ENCODE results near the gene SKAP1.

The SKAP1 gene

GRCh38 chr17:48262982-48263730, 166.9 kb downstream of the SKAP1 start:
- no peaks in the 10 kb centered on the region for H3K9me3 ChIP-seq (ENCODE audit: low read depth, low read length)
- H3K4me3 ChIP-seq = no peak overlapping the region
- H3K27ac ChIP-seq = no peak overlapping the region
- H3K36me3 ChIP-seq (ENCODE audit: insufficient read depth, low read length) = no peaks in the 10 kb centered on the region
- no peak overlapping the region for H3K9ac ChIP-seq (ENCODE audit: insufficient read length)
- no peak for DNase-seq (ENCODE audit: low read depth, low spot score)
- TF ChIP-seq FOXP2 (optimal IDR thresholded peaks at IDR 0.05; ENCODE audit: control extremely low read depth, extremely low read length, insufficient read depth) = no peak
- no peak for TF ChIP-seq EZH2 (IDR thresholded peaks at IDR 0.05)
- no peak for TF ChIP-seq POLR2AphosphoS5 (IDR thresholded peaks at IDR 0.05; ENCODE audit: borderline replicate concordance, low read depth, low read length)

- no peak for DNase-seq (ENCODE audit: low read depth, low spot score)
- H3K9ac ChIP-seq (ENCODE audit: insufficient read length) = no peak overlapping the region
- no peak overlapping the region for H3K4me3 ChIP-seq
- no peak for TF ChIP-seq FOXP2 (optimal IDR thresholded peaks at IDR 0.05; ENCODE audit: control extremely low read depth, extremely low read length, insufficient read depth)
- no peaks in the 10 kb centered on the region for H3K9me3 ChIP-seq (ENCODE audit: low read depth, low read length)
- H3K27ac ChIP-seq = no peak overlapping the region
- H3K36me3 ChIP-seq (ENCODE audit: insufficient read depth, low read length) = no peaks in the 10 kb centered on the region
Observed at GRCh38 chr17:48261297-48261880, 168.6 kb downstream of the SKAP1 start.

- Histone ChIP-seq H3K4me3 (no peak overlapping the region), H3K9me3 (ENCODE audit: low read depth, low read length) (no peaks in the 10 kb centered on the region), H3K9ac (ENCODE audit: insufficient read length) (no peak overlapping the region), H3K36me3 (ENCODE audit: insufficient read depth, low read length) (no peaks in the 10 kb centered on the region), H3K27ac (no peak overlapping the region)
- TF ChIP-seq FOXP2 (optimal IDR thresholded peaks at IDR 0.05; ENCODE audit: control extremely low read depth, extremely low read length, insufficient read depth) = no peak
- no peak for TF ChIP-seq POLR2AphosphoS5 (IDR thresholded peaks at IDR 0.05; ENCODE audit: borderline replicate concordance, low read depth, low read length)
- no peak for TF ChIP-seq EZH2 (IDR thresholded peaks at IDR 0.05)
- no peak for DNase-seq (ENCODE audit: low read depth, low spot score)
Observed at GRCh38 chr17:48259694-48260291, 170.2 kb downstream of the SKAP1 start.

DNA sequence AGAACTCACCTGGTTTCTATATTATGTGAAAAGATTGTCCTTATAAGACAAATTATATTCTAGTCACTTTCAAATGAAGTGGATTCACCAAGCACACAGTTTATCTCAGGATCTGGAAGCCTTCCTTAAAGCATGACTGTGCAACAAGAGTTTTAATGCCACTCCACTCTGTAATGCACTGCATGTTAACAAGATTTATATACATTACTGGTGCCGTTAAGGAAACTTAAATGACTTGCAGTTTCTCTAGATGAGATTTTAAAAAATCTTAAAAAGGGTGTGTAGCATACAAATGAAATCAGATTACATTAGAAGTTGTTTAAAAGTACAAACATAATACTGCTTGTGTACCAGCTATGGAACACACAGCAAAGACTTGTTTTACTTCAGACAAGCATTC, 171.7 kb downstream of the SKAP1 start:
- H3K9me3 ChIP-seq (ENCODE audit: low read depth, low read length) = no peaks in the 10 kb centered on the region
- no peak for TF ChIP-seq POLR2AphosphoS5 (IDR thresholded peaks at IDR 0.05; ENCODE audit: borderline replicate concordance, low read depth, low read length)
- H3K9ac ChIP-seq (ENCODE audit: insufficient read length) = peak overlapping the region; percentile 41
- DNase-seq (ENCODE audit: low read depth, low spot score) = no peak
- no peak overlapping the region for H3K4me3 ChIP-seq
- H3K27ac ChIP-seq = no peak overlapping the region
- H3K36me3 ChIP-seq (ENCODE audit: insufficient read depth, low read length) = no peaks in the 10 kb centered on the region

DNA sequence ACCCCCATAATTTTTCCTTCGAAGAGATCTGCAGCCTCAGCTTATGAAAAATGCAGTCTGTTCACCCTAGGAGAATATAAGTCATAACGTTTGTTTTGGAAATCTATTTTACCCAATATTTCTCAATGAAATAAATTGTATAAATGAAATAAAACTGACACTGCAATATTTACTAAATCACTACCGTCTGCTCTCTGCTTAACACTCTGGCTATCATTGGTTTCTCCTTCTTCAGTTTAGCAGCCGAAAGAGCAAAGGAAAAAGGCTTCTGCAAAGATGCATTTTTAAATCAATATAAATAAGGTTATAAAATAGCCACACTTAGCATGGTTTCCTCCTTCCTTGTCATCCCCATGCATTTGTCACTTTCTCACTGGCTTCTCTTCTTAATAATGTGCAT, 174.3 kb downstream of the SKAP1 start:
- Histone ChIP-seq H3K9me3 (ENCODE audit: low read depth, low read length) (no peaks in the 10 kb centered on the region), H3K9ac (ENCODE audit: insufficient read length) (no peak overlapping the region), H3K4me3 (no peak overlapping the region), H3K27ac (no peak overlapping the region), H3K36me3 (ENCODE audit: insufficient read depth, low read length) (no peaks in the 10 kb centered on the region)
- no peak for DNase-seq (ENCODE audit: low read depth, low spot score)
- TF ChIP-seq FOXP2 (optimal IDR thresholded peaks at IDR 0.05; ENCODE audit: control extremely low read depth, extremely low read length, insufficient read depth) (no peak), EZH2 (IDR thresholded peaks at IDR 0.05) (no peak), POLR2AphosphoS5 (IDR thresholded peaks at IDR 0.05; ENCODE audit: borderline replicate concordance, low read depth, low read length) (no peak)

DNA sequence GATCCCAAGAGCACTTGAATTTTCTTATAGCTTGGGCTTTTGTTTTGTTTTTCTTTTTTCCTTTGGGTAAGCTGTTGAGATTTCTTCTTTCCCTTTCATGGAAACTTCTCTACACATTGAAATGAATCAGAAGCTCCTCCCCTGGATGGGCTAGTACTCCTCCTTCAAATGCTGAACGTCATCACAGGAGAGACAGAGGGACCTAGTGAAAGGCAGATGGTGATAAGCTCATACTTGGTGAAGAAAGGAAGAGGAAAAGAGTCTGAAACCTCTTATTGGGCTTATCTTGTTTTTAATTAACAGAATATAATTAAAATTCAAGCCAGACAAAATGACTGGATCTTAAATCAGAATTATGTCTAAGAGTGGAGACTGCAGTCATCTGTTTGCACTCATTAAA, 175.1 kb downstream of the SKAP1 start:
- Histone ChIP-seq H3K9me3 (ENCODE audit: low read depth, low read length) (no peaks in the 10 kb centered on the region), H3K36me3 (ENCODE audit: insufficient read depth, low read length) (no peaks in the 10 kb centered on the region), H3K27ac (no peak overlapping the region), H3K9ac (ENCODE audit: insufficient read length) (no peak overlapping the region), H3K4me3 (no peak overlapping the region)
- TF ChIP-seq POLR2AphosphoS5 (IDR thresholded peaks at IDR 0.05; ENCODE audit: borderline replicate concordance, low read depth, low read length) = no peak
- TF ChIP-seq EZH2 (IDR thresholded peaks at IDR 0.05) = no peak
- TF ChIP-seq FOXP2 (optimal IDR thresholded peaks at IDR 0.05; ENCODE audit: control extremely low read depth, extremely low read length, insufficient read depth) = no peak
- DNase-seq (ENCODE audit: low read depth, low spot score) = no peak

DNA sequence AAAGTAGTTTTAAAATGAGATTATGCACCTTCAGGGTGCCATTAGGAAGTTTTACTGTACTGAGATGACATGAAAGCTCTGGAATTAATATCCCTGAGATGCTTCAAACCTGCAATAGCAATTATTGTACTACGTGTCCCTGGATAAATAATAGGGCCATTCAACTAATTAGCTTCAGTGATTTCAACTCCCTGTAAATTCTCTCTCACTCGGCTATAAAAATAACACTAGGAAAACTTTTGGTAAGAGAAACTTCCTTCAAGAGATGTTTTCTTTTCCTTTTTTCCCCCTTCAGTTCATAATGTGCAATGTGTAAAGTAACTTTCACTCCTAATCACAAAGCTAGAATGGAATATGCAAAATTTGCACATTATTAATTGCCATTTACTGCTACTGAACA, 176.0 kb downstream of the SKAP1 start:
- H3K9me3 ChIP-seq (ENCODE audit: low read depth, low read length) = no peaks in the 10 kb centered on the region
- no peak for DNase-seq (ENCODE audit: low read depth, low spot score)
- TF ChIP-seq EZH2 (IDR thresholded peaks at IDR 0.05) (no peak), FOXP2 (optimal IDR thresholded peaks at IDR 0.05; ENCODE audit: control extremely low read depth, extremely low read length, insufficient read depth) (no peak), POLR2AphosphoS5 (IDR thresholded peaks at IDR 0.05; ENCODE audit: borderline replicate concordance, low read depth, low read length) (no peak)
- H3K27ac ChIP-seq = no peak overlapping the region
- H3K4me3 ChIP-seq = no peak overlapping the region
- no peaks in the 10 kb centered on the region for H3K36me3 ChIP-seq (ENCODE audit: insufficient read depth, low read length)
- H3K9ac ChIP-seq (ENCODE audit: insufficient read length) = no peak overlapping the region

GRCh38 chr17:48251950-48252349, 178.1 kb downstream of the SKAP1 start:
- H3K36me3 ChIP-seq (ENCODE audit: insufficient read depth, low read length) = no peaks in the 10 kb centered on the region
- no peak overlapping the region for H3K27ac ChIP-seq
- no peak overlapping the region for H3K9ac ChIP-seq (ENCODE audit: insufficient read length)
- H3K9me3 ChIP-seq (ENCODE audit: low read depth, low read length) = no peaks in the 10 kb centered on the region
- no peak for TF ChIP-seq EZH2 (IDR thresholded peaks at IDR 0.05)
- no peak for TF ChIP-seq POLR2AphosphoS5 (IDR thresholded peaks at IDR 0.05; ENCODE audit: borderline replicate concordance, low read depth, low read length)
- no peak for TF ChIP-seq FOXP2 (optimal IDR thresholded peaks at IDR 0.05; ENCODE audit: control extremely low read depth, extremely low read length, insufficient read depth)
- H3K4me3 ChIP-seq = no peak overlapping the region
- no peak for DNase-seq (ENCODE audit: low read depth, low spot score)

Data from SK-N-MC (cell line).